NAMALWA (cell line): ENCODE measurements around the gene KLHL10.
A peak's percentile ranks its signal among the peaks of the same experiment; 100 is the strongest.

Source experiments
- DNase-seq: peaks from one replicate; pipeline ENCODE4 v3.0.0-alpha.2; 2015; ENCODE audit warnings: low spot score

KLHL10 gene

GRCh38 chr17:41837761-41838538, at the start of gene KLHL10:
Gene KLHL10 (plus strand): TSS chr17:41837825. CDS start chr17:41837933, 108 bp downstream.
- no peak for DNase-seq

- DNase-seq = no peak
Measured at GRCh38 chr17:41792845-41793783, 44.5 kb upstream of the KLHL10 start.

GRCh38 chr17:41793784-41794539, 43.7 kb upstream of the KLHL10 start:
- no peak for DNase-seq

DNA sequence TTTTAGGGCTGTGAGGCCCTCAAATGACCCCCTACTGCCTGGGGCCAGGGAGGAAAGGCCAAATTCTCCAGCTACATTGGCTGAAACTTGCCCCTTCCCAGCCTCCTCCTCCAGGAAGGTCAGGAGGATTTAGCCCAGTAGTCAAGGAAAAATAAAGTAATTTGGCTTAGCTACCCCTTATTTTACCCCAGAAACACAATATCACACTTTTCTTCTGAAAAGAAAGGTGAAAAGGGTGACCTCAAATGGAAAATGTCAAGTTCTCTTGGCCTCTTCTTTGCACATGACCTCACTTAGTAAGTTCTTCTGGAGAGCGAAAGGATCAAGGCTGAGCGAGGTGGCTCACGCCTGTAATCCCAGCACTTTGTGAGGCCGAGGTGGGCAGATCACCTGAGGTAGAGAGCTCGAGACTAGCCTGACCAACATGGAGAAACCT, 43.1 kb upstream of the KLHL10 start:
- DNase-seq = no peak

DNA sequence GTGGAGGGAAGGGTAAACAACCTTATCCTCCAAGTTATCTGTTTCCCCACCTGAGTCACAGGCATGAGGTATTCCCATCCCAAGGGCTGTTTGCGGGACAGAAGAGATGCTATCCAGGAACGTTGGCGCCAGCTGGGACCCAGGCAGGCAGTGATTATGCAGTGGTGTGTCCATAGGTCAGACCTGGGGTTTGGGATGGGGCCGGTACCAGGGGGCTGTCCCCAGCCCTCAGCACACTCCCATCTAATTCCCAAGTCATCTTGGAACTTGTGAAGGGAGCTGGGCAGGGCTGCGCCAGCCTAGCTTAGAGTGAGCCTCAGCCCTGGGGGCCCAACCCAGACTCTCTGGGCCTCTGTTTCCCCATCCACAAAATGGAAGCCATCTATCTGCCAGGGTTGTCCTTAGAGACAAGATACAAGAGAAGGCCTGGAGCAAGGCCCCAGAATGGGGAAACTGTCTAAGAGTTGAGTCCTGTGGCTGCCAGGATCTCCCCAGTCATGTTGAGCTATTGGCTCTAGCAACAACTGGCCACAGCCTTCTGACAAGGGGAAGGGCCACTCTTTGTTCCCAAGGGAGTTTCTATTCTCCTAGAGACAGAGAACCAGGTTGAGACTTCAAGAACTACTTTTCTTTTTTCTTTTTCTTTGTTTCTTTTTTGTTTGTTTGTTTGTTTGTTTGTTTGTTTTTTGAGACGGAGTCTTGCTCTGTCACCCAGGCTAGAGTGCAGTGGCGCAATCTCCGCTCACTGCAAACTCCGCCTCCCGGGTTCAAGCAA, 41.3 kb upstream of the KLHL10 start:
- no peak for DNase-seq

- DNase-seq = no peak
Measured at GRCh38 chr17:41797377-41797776, 40.2 kb upstream of the KLHL10 start.

DNA sequence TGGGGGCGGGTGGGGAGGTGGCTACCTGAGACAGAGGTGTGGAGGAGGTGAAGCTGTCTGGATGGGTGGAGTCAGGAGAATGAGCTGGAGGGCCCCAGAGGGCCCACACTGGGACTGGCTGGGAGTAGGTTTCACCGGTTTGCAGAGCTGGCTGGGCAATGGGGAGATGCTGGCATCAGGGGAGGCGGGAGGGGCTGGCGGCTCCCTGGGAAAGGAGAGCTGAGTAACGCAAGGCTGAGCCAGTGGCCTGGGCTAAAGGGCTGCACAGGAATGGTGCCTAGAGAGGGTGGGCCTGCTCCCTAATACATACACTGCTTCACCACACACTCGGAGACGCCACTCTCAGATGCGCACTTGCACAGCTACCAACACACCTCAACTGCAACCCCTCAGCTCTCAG, 38.3 kb upstream of the KLHL10 start:
- no peak for DNase-seq

GRCh38 chr17:41800601-41801373, 36.8 kb upstream of the KLHL10 start:
- DNase-seq = peak; percentile 55

GRCh38 chr17:41801374-41802271, 36.0 kb upstream of the KLHL10 start:
- peak; percentile 89 for DNase-seq

DNA sequence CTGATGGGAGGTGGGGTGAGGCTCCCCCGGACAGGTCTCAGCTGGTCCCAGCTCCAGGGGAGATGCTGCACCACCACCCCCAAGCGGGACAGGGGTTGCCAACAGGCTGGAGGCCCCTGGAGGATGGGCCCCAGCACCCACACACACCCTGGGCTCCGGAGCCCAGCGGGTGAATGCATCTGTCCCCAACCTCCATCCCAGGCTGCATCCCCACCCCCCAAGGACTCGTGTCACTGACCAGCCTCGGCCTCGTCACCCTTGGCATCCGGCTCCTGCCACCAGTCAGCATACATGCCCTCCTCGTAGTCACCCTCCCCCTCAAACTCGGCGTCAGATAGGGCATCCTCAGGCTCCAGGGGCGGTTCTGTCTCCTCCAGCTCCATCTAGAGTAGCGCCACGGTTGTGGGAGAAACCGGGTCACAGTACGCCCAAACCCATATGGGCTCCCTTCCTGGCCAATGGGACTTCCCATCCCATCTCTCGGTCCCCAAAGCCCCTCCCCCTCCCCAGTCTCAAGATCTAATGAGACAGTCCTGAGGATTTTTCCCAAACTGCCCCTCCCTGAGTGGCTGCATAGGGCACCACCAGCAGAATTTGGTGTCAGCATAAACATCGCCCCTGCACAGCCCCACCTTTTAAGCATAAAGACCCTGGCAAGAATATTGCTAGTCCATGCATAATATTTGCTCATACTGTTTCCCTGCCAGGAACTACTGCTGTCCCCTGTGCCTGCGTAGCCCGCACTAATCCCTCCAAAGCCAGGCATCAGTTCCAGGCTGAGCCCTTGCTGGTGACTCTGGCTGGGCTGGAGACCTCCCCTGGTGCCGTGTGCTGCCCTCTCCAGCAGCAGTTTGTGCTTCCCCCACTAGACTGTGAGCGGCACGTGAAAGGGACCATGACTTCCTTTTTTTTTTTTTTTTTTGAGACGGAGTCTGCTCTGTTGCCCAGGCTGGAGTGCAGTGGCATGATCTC, 34.3 kb upstream of the KLHL10 start:
- peak; percentile 73 for DNase-seq

DNA sequence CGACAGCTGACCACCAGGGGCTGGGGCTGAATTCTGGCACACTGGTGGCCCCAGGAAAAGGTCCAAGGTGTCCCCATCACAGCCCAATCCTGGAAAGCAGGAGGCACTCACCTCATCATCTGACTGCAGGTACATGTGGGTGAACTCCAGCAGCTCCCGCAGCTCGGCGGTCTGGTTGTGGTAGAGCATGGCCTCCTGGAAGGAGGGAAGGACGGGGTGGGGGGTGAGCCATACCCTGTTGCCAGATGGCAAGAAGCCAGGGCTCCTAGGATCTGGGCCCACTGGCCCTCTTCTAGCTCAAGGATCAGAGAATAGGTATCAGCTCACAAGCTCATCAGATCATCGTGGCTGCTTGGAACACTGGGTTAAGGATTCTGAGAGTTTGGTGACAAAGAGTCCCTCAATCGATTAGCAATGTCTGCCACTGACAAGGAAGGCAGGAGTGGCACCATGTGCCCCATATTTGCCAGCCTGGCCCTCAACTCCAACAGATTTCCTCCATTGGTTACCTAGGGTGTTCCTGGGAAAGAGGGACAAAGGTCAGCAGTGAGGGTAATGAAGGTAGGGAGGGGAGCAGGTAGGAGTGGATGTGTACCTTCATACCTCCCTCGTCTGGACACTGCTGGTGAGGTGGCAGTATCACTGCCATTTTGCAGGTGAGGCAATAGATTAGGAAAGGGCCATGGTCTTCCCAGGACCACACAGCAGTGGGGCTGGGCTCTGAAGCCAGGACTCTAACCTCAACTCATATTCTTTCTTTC, 30.8 kb upstream of the KLHL10 start:
- no peak for DNase-seq

GRCh38 chr17:41810659-41811548, 26.7 kb upstream of the KLHL10 start:
- DNase-seq = no peak

- peak; percentile 72 for DNase-seq
Measured at GRCh38 chr17:41811549-41812380, 25.9 kb upstream of the KLHL10 start, which contains the start of gene P3H4. Gene P3H4 (minus strand): TSS chr17:41811949. CDS start chr17:41811915, 34 bp downstream.

DNA sequence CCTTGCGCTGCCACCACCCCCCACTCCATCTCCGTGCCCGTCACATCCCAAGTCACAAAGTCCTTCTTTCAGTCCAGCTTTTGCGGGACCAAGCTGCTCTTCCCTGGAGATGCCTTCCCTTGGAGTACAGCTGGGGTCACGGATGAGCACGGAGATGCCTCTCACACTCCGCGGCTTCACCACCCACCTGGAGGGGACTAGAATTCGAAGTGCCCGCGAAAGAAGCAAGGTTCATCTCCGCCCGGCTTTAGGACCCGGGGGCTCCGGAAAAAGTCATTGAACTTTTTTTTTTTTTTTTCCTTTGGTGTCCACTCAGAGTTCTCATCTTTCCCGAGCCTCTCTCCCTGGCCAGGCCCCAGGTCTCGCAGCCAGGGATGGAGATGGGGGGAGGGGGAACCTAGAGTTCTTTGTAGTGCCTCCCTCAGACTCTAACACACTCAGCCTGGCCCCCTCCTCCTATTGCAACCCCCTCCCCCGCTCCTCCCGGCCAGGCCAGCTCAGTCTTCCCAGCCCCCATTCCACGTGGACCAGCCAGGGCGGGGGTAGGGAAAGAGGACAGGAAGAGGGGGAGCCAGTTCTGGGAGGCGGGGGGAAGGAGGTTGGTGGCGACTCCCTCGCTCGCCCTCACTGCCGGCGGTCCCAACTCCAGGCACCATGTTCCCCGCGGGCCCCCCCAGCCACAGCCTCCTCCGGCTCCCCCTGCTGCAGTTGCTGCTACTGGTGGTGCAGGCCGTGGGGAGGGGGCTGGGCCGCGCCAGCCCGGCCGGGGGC, 25.1 kb upstream of the KLHL10 start, which contains the start of gene FKBP10:
Gene FKBP10, plus strand, starts transcription at position 624 of the 771 bp plus-strand sequence. Its CDS starts 31 bp downstream, at position 655.
- DNase-seq = peak; percentile 48
